Measurements from ENCODE around the gene CDH4. TPM values are rescaled to one million over a fixed set of nuclear protein-coding genes. Genes with fewer than 3 reads are reported as not detected.

The CDH4 gene
- total RNA-seq, 3 donors from 2014 or later (not counting 1 experiment from before 2014, with no cell fraction given), result 0.18 TPM; not detected in 2

DNA sequence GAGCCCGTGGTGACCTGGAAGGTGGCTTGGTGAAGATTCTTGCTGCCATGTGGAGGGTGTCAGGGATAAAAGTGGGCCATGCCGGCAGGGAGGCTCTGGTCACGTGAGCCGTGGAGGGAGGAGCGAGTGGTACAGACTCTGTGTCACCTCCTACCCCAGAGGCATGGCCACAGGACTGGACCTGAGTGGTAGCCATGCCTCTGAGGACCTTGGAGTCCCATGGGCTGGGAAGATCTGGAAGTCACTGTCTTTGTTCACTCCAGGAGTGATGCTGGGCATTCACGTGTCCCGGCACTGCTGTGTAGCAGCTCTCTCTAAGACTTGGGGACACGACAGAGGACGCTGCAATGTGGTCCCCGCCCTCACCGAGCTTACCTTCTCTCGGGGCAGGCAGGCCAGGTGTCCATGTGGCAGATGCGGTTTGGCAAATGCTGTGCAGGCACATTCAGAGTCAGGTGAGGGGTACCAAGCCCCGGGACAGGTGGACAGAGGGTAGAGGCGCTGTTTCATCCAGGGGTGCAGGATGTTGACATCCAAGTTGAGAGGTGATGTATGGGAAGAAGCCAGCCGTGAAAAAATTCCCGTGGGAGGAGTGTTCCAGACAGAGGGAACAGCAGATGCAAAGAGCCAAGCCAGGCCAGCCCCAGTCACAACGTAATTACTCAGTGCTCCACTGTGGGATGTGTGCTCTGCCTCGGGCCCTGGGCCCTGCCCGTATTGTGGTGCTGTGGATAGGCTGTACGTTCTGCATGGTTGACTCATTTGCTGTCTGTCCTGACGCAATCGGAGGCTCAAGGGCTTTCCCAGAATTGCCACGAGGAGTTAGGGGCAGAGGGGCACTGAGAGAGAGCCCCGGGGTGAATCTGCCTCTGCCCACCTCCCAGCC lies 505.9 kb downstream of the CDH4 start:
- Histone ChIP-seq H3K27me3 (ENCODE audit: control insufficient read depth, insufficient read depth, low read length) (no peaks in the 10 kb centered on the region), H3K4me3 (ENCODE audit: low read length) (no peak overlapping the region), H3K27ac (ENCODE audit: low read length) (no peak overlapping the region), H3K36me3 (ENCODE audit: control insufficient read depth, insufficient read depth, low read length) (no peaks in the 10 kb centered on the region), H3K9me3 (ENCODE audit: control insufficient read depth, insufficient read depth, low read length) (peaks cover 12% of the 10 kb centered on the region), H3K4me1 (ENCODE audit: control insufficient read depth, insufficient read depth, low read length) (no peaks in the 10 kb centered on the region)
- Mint-ChIP-seq H3K4me3 (no peak overlapping the region), H3K27ac (no peak overlapping the region), H3K36me3 (no peaks in the 10 kb centered on the region), H3K4me1 (no peaks in the 10 kb centered on the region), H3K9me3 (no peaks in the 10 kb centered on the region), H3K27me3 (ENCODE audit: low read depth in 2 of 2) (no peaks in the 10 kb centered on the region)
- no peak for ATAC-seq
- DNase-seq, result no peak
- 80% methylated on average over 25 of the region's 25 CpGs for WGBS (ENCODE audit: insufficient coverage)
- TF ChIP-seq, protein P1, sequence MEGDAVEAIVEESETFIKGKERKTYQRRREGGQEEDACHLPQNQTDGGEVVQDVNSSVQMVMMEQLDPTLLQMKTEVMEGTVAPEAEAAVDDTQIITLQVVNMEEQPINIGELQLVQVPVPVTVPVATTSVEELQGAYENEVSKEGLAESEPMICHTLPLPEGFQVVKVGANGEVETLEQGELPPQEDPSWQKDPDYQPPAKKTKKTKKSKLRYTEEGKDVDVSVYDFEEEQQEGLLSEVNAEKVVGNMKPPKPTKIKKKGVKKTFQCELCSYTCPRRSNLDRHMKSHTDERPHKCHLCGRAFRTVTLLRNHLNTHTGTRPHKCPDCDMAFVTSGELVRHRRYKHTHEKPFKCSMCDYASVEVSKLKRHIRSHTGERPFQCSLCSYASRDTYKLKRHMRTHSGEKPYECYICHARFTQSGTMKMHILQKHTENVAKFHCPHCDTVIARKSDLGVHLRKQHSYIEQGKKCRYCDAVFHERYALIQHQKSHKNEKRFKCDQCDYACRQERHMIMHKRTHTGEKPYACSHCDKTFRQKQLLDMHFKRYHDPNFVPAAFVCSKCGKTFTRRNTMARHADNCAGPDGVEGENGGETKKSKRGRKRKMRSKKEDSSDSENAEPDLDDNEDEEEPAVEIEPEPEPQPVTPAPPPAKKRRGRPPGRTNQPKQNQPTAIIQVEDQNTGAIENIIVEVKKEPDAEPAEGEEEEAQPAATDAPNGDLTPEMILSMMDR (IDR thresholded peaks at IDR 0.05), result no peak
- intact Hi-C loops (cut with micrococcal nuclease), result no loop called here

DNA sequence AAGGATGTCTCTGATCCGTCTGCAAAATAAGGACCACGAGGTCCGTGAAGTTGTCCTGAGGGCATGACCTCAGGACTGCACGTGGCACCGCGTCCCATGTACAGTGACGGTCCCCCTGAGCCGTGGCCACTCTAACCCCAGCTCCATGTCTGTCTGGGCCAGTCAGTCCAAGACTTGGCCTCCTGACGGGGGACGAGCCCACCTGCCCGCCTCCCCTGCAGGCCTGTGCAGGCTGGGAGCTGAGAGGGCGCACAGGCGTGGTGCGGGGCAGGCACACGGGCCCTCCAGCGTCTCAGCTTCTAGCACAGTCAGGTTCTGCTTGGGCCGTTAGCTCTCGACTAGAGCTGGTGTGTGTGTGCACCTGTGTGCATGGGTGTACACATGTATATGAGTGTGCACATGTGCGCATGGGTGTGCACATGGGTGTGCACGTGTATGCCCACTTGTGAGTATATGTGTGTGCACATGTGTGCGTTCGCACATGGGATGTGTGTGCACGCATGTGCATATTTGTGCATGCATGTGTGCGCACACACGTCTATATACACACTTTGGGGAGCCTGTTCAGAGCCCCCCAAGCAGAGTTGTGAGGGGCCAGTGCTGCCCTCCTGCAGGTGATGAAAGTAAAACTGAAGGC lies 506.6 kb downstream of the CDH4 start:
- H3K36me3 Mint-ChIP-seq, result no peaks in the 10 kb centered on the region
- no peaks in the 10 kb centered on the region for H3K9me3 Mint-ChIP-seq
- no peak for ATAC-seq

DNA sequence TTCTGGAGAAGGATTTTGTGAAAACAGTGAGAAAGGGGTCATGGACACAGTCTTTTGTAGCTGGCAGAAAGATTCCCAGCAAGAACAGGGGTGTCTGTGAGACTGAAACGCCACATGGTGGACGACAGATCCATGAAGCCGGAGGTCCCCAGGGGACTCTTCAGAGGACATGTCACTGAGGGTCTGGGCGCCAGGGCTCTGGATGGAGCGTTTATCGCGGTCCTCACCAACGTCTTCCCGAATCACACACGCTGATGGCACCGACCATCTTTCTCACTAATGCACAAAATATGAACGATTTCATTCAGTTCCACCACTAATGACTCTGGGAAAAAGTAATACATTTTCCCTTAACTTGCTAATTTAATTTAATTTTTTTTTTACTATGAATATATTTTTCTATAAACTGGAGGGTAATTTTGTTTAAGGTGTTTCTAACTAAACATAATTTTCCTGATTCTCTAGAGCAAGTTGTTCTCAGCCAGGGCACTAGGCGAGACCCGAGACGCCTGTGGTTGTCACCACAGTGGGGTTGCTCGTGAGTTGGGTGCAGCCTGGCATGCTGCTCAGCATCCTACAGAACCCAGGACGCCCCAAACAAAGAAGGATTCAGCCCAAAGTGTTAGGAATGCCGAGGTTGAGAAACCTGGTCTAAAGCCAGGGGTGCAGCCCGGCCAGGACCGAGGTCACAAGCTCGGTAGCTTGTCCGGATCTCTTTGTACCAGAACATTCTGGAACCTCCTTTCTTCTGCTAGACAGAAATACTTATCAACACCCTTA lies 507.4 kb downstream of the CDH4 start:
- 89% methylated on average over 22 of the region's 22 CpGs for WGBS (ENCODE audit: insufficient coverage)
- Mint-ChIP-seq H3K36me3 (no peaks in the 10 kb centered on the region), H3K27me3 (ENCODE audit: low read depth in 2 of 2) (no peaks in the 10 kb centered on the region), H3K9me3 (no peaks in the 10 kb centered on the region), H3K4me3 (no peak overlapping the region), H3K4me1 (no peaks in the 10 kb centered on the region), H3K27ac (no peak overlapping the region)
- H3K27ac ChIP-seq (ENCODE audit: low read length), result no peak overlapping the region
- intact Hi-C loops (cut with micrococcal nuclease), result no loop called here
- H3K36me3 ChIP-seq (ENCODE audit: control insufficient read depth, insufficient read depth, low read length), result no peaks in the 10 kb centered on the region
- H3K4me1 ChIP-seq (ENCODE audit: control insufficient read depth, insufficient read depth, low read length), result no peaks in the 10 kb centered on the region
- no peaks in the 10 kb centered on the region for H3K27me3 ChIP-seq (ENCODE audit: control insufficient read depth, insufficient read depth, low read length)
- DNase-seq (no peak), ATAC-seq (no peak)
- H3K4me3 ChIP-seq (ENCODE audit: low read length), result no peak overlapping the region
- peaks cover 12% of the 10 kb centered on the region for H3K9me3 ChIP-seq (ENCODE audit: control insufficient read depth, insufficient read depth, low read length)
- TF ChIP-seq, protein P1 (IDR thresholded peaks at IDR 0.05), result no peak

More for the DNA sequence above, 506.6 kb downstream of the CDH4 start:
- no peaks in the 10 kb centered on the region for H3K27me3 Mint-ChIP-seq (ENCODE audit: low read depth in 2 of 2)
- TF ChIP-seq, protein P1 (IDR thresholded peaks at IDR 0.05), result no peak
- no peak overlapping the region for H3K27ac ChIP-seq (ENCODE audit: low read length)
- H3K27ac Mint-ChIP-seq, result no peak overlapping the region
- no peak overlapping the region for H3K4me3 ChIP-seq (ENCODE audit: low read length)
- H3K4me1 ChIP-seq (ENCODE audit: control insufficient read depth, insufficient read depth, low read length), result no peaks in the 10 kb centered on the region
- H3K27me3 ChIP-seq (ENCODE audit: control insufficient read depth, insufficient read depth, low read length), result no peaks in the 10 kb centered on the region
- no peaks in the 10 kb centered on the region for H3K36me3 ChIP-seq (ENCODE audit: control insufficient read depth, insufficient read depth, low read length)
- intact Hi-C loops (cut with micrococcal nuclease), result no loop called here
- no peak overlapping the region for H3K4me3 Mint-ChIP-seq
- DNase-seq, result no peak
- 95% methylated on average over 25 of the region's 25 CpGs for WGBS (ENCODE audit: insufficient coverage)
- no peaks in the 10 kb centered on the region for H3K4me1 Mint-ChIP-seq
- peaks cover 12% of the 10 kb centered on the region for H3K9me3 ChIP-seq (ENCODE audit: control insufficient read depth, insufficient read depth, low read length)
